Mucosa of descending colon (tissue), 3 donors: ENCODE measurements around the gene SFXN3. TPM values are rescaled to one million over a fixed set of nuclear protein-coding genes. Genes with fewer than 3 reads are reported as not detected.
A peak's percentile ranks its signal among the peaks of the same experiment; 100 is the strongest.

Source experiments
- ATAC-seq: fragments of 200-7000 bp; cut with Tn5 transposase; one replicate; pipeline ENCODE4 v1.9.1; 2020; ENCODE audit warnings: mild to moderate bottlenecking, moderate library complexity
- DNase-seq, 3 donors: peaks; one replicate each; pipeline ENCODE4 v3.0.0-alpha.2; 2020
- H3K36me3 ChIP-seq: fragments of 200-600 bp; one replicate; pipeline ENCODE4 v1.8.0; 2021; ENCODE audit warnings: low read depth, mild to moderate bottlenecking
- H3K4me1 ChIP-seq: fragments of 200-600 bp; one replicate; pipeline ENCODE4 v1.8.0; 2021; ENCODE audit warnings: low read depth, mild to moderate bottlenecking
- H3K4me3 ChIP-seq: fragments of 200-600 bp; one replicate; pipeline ENCODE4 v1.8.0; 2021; ENCODE audit warnings: mild to moderate bottlenecking
- H3K9me3 ChIP-seq: fragments of 200-600 bp; one replicate; pipeline ENCODE4 v1.8.0; 2021; ENCODE audit warnings: mild to moderate bottlenecking
- CTCF ChIP-seq: fragments of 200-600 bp; IDR thresholded peaks from one replicate; pipeline ENCODE4 v1.8.0; 2022; ENCODE audit warnings: antibody characterized with exemption, mild to moderate bottlenecking
- intact Hi-C, 2 donors: fragments of 100-400 bp; cut with DNase I in 1 of 2; cut with micrococcal nuclease in 1 of 2; formaldehyde crosslinking; loops; one replicate each; pipeline versions ENCODE4 v1.11.0 to v1.11.1; 2022; cut with DNase I, micrococcal nuclease
- total RNA-seq, 3 donors: library from RNA; stranded (reverse); fragmentation: NEBNext Ultra II Directional in 2 of 3; extraction: Animal tissue kit (Norgen Biotek cat#: 25700) in 2 of 3; gene quantifications; one replicate each; pipeline versions ENCODE4 v1.2.1 to v1.2.4, GENCODE V29; 2021 to 2023
- donor health status: DM: no; HTN: no; CAD: no; lungs with moderate emphysema.
- donor health status: DM: no; HTN: no; CAD: no.
- donor health status: DM: no; HTN: yes; CAD: no.

Gene SFXN3
- total RNA-seq, 3 donors from 2014 or later = 8.7 to 28.7 (median 28.0) TPM

- no peaks in the 10 kb centered on the region for H3K36me3 ChIP-seq
- peaks cover 9% of the 10 kb centered on the region for H3K4me1 ChIP-seq
- ATAC-seq (no peak), DNase-seq (no peak)
- TF ChIP-seq CTCF = peak; percentile 16
- no peak overlapping the region for H3K4me3 ChIP-seq
- intact Hi-C loops = no loop called here
- no peaks in the 10 kb centered on the region for H3K9me3 ChIP-seq
Measured at GRCh38 chr10:100993986-100994708, 36.9 kb upstream of the SFXN3 start.

DNA sequence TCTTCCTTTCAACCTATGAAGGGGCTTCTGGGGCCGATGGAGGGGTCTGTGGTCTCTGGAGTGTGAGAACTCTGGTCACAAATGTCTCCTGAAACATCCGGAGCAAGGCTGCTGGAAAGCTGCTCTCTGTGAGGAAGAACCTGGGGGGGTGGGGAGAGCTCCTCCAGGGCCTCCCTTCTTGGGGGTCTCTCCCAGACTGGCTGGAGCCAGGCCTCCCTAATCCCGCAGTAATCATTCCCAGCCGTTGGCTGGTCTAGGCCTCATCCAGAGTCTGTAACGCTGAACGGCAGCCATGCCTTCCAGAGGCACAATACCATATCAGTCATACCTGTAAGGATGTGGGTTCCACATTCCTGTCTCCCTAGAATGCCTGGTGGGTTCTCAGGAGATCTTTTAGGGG lies 35.9 kb upstream of the SFXN3 start:
- intact Hi-C loops = no loop called here
- peaks cover 9% of the 10 kb centered on the region for H3K4me1 ChIP-seq
- H3K36me3 ChIP-seq = no peaks in the 10 kb centered on the region
- H3K9me3 ChIP-seq = no peaks in the 10 kb centered on the region
- no peak for DNase-seq
- no peak overlapping the region for H3K4me3 ChIP-seq
- TF ChIP-seq CTCF = no peak
- ATAC-seq = no peak

GRCh38 chr10:100996678-100997359 lies 34.2 kb upstream of the SFXN3 start:
- Histone ChIP-seq H3K4me3 (peak overlapping the region; percentile 68), H3K4me1 (peaks cover 16% of the 10 kb centered on the region), H3K36me3 (no peaks in the 10 kb centered on the region), H3K9me3 (no peaks in the 10 kb centered on the region)
- no peak for TF ChIP-seq CTCF
- ATAC-seq (peak; percentile 29), DNase-seq (peak; percentile 59 to 74 (median 71))
- intact Hi-C loops = no loop called here

GRCh38 chr10:100997360-100998182 lies 33.5 kb upstream of the SFXN3 start:
- Histone ChIP-seq H3K4me3 (peak overlapping the region; percentile 68), H3K4me1 (peaks cover 18% of the 10 kb centered on the region), H3K36me3 (no peaks in the 10 kb centered on the region), H3K9me3 (no peaks in the 10 kb centered on the region)
- peak; percentile 75 for ATAC-seq
- DNase-seq = peak; percentile 86 to 94 (median 91)
- TF ChIP-seq CTCF = peak; percentile 88
- intact Hi-C loops = no loop called here

- intact Hi-C loops = no loop called here
- no peak for TF ChIP-seq CTCF
- Histone ChIP-seq H3K9me3 (no peaks in the 10 kb centered on the region), H3K4me3 (peak overlapping the region; percentile 68), H3K4me1 (peaks cover 18% of the 10 kb centered on the region), H3K36me3 (no peaks in the 10 kb centered on the region)
- ATAC-seq (peak; percentile 61), DNase-seq (peak; percentile 90 to 93 (median 91))
Measured at GRCh38 chr10:100998183-100998990, 32.6 kb upstream of the SFXN3 start.
